Skeletal muscle tissue (tissue), 4 donors: Measurements from ENCODE around the gene CTNND1. TPM values are rescaled to one million over a fixed set of nuclear protein-coding genes. Genes with fewer than 3 reads are reported as not detected.
"Not testable (repeated sequence)": the region's sequence is repeated elsewhere in the genome, so short reads cannot be mapped to it uniquely, and the experiment has no call there.

Source experiments
- H3K27ac ChIP-seq: one replicate; pipeline ENCODE4 v1.7.0; 2013; ENCODE audit warnings: mild to moderate bottlenecking, low read depth, low read length, inconsistent platforms
- H3K27me3 ChIP-seq, 3 donors: one replicate each; pipeline ENCODE4 v1.7.0; 2013; ENCODE audit warnings: low read length in 3 of 3; ENCODE audit not compliant: control insufficient read depth in 3 of 3, insufficient read depth in 3 of 3
- H3K36me3 ChIP-seq, 3 donors: one replicate each; pipeline ENCODE4 v1.7.0; 2013; ENCODE audit warnings: low read length in 3 of 3; ENCODE audit not compliant: control insufficient read depth in 3 of 3, insufficient read depth in 3 of 3
- H3K4me1 ChIP-seq, 3 donors: one replicate each; pipeline ENCODE4 v1.7.0; 2013; ENCODE audit warnings: low read length in 3 of 3, mild to moderate bottlenecking in 3 of 3; ENCODE audit not compliant: control insufficient read depth in 3 of 3, insufficient read depth in 3 of 3
- H3K4me3 ChIP-seq, 3 donors: one replicate each; pipeline ENCODE4 v1.7.0; 2013; ENCODE audit warnings: low read length in 3 of 3
- H3K9ac ChIP-seq, 3 donors: one replicate each; pipeline ENCODE4 v1.7.0; 2013; ENCODE audit warnings: low read length in 3 of 3, mild to moderate bottlenecking in 3 of 3, moderate library complexity in 2 of 3, low read depth in 1 of 3
- H3K9me3 ChIP-seq, 3 donors: one replicate each; pipeline ENCODE4 v1.7.0; 2013; ENCODE audit warnings: low read length in 3 of 3; ENCODE audit not compliant: control insufficient read depth in 3 of 3
- total RNA-seq: library from RNA; depleted of rRNA; stranded (reverse); fragments of >200 nt; gene quantifications from one replicate; pipeline ENCODE4 v1.2.3, GENCODE V29; 2014
- donor health status: Osteomylitis.

Gene CTNND1, protein sequence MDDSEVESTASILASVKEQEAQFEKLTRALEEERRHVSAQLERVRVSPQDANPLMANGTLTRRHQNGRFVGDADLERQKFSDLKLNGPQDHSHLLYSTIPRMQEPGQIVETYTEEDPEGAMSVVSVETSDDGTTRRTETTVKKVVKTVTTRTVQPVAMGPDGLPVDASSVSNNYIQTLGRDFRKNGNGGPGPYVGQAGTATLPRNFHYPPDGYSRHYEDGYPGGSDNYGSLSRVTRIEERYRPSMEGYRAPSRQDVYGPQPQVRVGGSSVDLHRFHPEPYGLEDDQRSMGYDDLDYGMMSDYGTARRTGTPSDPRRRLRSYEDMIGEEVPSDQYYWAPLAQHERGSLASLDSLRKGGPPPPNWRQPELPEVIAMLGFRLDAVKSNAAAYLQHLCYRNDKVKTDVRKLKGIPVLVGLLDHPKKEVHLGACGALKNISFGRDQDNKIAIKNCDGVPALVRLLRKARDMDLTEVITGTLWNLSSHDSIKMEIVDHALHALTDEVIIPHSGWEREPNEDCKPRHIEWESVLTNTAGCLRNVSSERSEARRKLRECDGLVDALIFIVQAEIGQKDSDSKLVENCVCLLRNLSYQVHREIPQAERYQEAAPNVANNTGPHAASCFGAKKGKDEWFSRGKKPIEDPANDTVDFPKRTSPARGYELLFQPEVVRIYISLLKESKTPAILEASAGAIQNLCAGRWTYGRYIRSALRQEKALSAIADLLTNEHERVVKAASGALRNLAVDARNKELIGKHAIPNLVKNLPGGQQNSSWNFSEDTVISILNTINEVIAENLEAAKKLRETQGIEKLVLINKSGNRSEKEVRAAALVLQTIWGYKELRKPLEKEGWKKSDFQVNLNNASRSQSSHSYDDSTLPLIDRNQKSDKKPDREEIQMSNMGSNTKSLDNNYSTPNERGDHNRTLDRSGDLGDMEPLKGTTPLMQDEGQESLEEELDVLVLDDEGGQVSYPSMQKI
- 121 TPM for total RNA-seq

DNA sequence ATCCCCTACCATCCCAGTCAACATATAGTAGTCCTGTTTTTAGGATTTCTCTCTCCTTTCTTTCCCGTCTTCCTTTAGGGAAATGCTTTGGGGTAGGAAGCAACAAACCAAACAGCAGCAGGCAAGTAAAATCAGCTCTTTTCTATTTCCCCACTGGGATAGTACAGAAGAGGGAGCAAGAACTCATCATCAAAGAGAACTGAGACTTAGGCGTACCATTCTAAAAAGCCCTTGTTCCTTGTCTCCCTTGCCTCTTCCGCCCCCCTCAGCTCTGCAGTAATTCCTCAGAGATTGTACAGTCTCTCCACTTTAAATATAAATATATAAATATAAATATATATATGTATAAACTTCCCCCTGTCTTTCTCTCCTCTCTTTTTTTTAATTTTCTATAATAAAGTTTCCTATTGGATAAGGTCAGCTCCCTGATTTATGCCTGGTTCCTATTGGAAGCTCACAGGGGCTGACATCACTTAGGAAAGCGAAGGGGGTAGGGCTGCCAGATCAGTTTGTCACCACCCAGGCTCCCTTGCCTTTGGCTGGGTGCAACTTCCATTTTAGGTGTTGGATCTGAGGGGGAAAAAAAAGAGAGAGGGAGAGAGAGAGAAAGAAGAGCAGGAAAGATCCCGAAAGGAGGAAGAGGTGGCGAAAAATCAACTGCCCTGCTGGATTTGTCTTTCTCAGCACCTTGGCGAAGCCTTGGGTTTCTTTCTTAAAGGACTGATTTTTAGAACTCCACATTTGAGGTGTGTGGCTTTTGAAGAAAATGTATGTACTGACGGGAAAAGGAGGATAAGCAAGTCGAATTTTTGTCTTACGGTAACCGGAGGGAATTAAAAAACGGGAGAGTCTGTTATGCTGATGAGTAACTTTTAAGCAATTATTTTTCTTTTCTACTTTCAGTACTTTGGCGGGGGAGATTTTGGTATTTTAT, at the start of gene CTNND1:
Gene CTNND1, plus strand, starts transcription at position 502 of the 934 bp plus-strand sequence. CDS start 29,677 bp downstream, outside the sequence.
- peak within 1 kb of the TSS; percentile 94 for H3K27ac ChIP-seq
- peak within 1 kb of the TSS; percentile 86 to 97 (median 89) for H3K9ac ChIP-seq
- peaks cover 11 to 25% (median 19%) of the 10 kb centered on the region in 3 donors for H3K4me1 ChIP-seq
- H3K27me3 ChIP-seq: no peaks in the 10 kb centered on the region
- peak within 1 kb of the TSS; percentile 77 to 83 (median 78) for H3K4me3 ChIP-seq
- H3K36me3 ChIP-seq: no peaks in the 10 kb centered on the region
- no peaks in the 10 kb centered on the region for H3K9me3 ChIP-seq

DNA sequence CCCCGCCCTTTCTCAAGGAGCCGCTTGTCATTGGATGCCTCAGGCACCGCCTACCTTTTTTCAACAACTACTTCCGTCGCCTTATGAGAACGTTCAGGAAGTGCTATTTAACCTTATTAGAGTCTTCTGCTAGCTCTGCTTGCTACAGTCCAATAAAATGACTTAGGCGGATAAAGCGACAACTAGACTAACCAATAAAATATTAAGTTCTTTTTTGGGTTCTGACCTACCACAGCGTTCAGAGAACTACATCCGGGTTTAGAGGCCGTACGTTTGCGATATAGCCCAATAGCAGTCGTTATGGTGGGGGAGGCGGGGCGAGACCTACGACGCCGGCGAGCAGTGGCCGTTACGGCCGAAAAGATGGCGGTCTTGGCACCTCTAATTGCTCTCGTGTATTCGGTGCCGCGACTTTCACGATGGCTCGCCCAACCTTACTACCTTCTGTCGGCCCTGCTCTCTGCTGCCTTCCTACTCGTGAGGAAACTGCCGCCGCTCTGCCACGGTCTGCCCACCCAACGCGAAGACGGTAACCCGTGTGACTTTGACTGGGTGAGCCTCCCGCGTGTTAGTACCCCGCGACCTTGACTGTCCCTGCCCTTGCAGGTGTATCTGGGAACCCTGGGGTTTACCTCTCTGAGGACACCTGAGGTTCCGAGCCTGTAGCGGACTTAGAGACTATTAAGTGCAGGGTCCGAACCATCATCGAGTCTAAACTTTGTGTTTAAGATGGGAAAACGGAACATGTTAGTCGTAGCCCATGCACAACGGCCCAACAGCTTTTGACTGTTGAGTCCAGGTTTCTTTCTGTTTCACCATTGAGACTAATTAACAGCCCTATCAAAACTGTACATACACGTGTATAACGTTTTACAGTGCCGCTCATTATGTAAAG, 49.1 kb upstream of the CTNND1 start, which contains the start of gene TMX2:
Gene TMX2, plus strand, starts transcription at position 338 of the 895 bp plus-strand sequence. Its CDS starts 26 bp downstream, at position 364.
- Histone ChIP-seq H3K4me1 (peaks cover 25 to 34% (median 26%) of the 10 kb centered on the region in 3 donors), H3K27ac (peak within 1 kb of the TSS; percentile 84), H3K36me3 (no peaks in the 10 kb centered on the region)

GRCh38 chr11:57713835-57714234, 47.8 kb upstream of the CTNND1 start:
- Histone ChIP-seq H3K9ac (peak overlapping the region; percentile 82 to 99 (median 94)), H3K4me1 (peaks cover 25 to 32% (median 26%) of the 10 kb centered on the region in 3 donors), H3K27ac (no peak overlapping the region)

More for the DNA sequence above, 49.1 kb upstream of the CTNND1 start, which contains the start of gene TMX2:
- Histone ChIP-seq H3K27me3 (no peaks in the 10 kb centered on the region), H3K9ac (peak within 1 kb of the TSS; percentile 85 to 99 (median 94)), H3K4me3 (peak within 1 kb of the TSS; percentile 97 to 100 (median 98)), H3K9me3 (no peaks in the 10 kb centered on the region)

GRCh38 chr11:57716726-57717125, 44.9 kb upstream of the CTNND1 start:
- H3K9ac ChIP-seq, H3K36me3 ChIP-seq, H3K27me3 ChIP-seq, H3K9me3 ChIP-seq, H3K4me3 ChIP-seq, H3K27ac ChIP-seq: not testable (repeated sequence)
- peaks cover 14 to 18% (median 16%) of the 10 kb centered on the region in 3 donors for H3K4me1 ChIP-seq

More at GRCh38 chr11:57713835-57714234, 47.8 kb upstream of the CTNND1 start:
- H3K36me3 ChIP-seq: peaks cover 0 to 2% (median 0%) of the 10 kb centered on the region in 3 donors
- H3K27me3 ChIP-seq: no peaks in the 10 kb centered on the region
- peak overlapping the region; percentile 97 to 100 (median 98) for H3K4me3 ChIP-seq
- H3K9me3 ChIP-seq: no peaks in the 10 kb centered on the region

GRCh38 chr11:57727185-57727584, 34.4 kb upstream of the CTNND1 start:
- H3K36me3 ChIP-seq: no peaks in the 10 kb centered on the region
- no peak overlapping the region for H3K27ac ChIP-seq
- H3K4me3 ChIP-seq: no peak overlapping the region
- H3K27me3 ChIP-seq: no peaks in the 10 kb centered on the region
- no peaks in the 10 kb centered on the region for H3K9me3 ChIP-seq
- H3K4me1 ChIP-seq: no peaks in the 10 kb centered on the region
- no peak overlapping the region for H3K9ac ChIP-seq

- no peak overlapping the region for H3K27ac ChIP-seq
- H3K36me3 ChIP-seq: no peaks in the 10 kb centered on the region
- no peaks in the 10 kb centered on the region for H3K9me3 ChIP-seq
- H3K9ac ChIP-seq: no peak overlapping the region
- H3K4me1 ChIP-seq: no peaks in the 10 kb centered on the region
- no peak overlapping the region for H3K4me3 ChIP-seq
- H3K27me3 ChIP-seq: no peaks in the 10 kb centered on the region
Measured at GRCh38 chr11:57728829-57729228, 32.8 kb upstream of the CTNND1 start.

DNA sequence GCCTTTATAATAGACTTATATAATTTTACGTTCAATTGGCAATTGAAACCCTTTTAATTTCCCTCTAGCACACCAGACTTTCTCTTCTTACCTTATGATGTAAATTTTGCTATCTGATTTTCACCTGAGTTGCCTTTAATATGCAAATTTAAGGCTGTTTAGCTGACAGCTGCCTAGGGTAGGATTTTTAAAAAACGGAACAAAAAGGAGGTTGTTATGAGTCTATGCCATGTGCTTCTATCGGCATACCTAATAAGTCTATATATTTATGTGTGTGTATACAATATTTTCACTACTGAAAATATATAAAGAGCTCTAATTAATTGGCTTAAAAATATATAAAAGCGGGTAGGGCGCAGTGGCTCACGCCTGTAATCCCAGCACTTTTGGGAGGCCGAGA, 32.1 kb upstream of the CTNND1 start:
- Histone ChIP-seq H3K27ac (no peak overlapping the region), H3K4me1 (no peaks in the 10 kb centered on the region), H3K4me3 (no peak overlapping the region), H3K36me3 (no peaks in the 10 kb centered on the region), H3K9ac (no peak overlapping the region), H3K9me3 (no peaks in the 10 kb centered on the region), H3K27me3 (no peaks in the 10 kb centered on the region)

DNA sequence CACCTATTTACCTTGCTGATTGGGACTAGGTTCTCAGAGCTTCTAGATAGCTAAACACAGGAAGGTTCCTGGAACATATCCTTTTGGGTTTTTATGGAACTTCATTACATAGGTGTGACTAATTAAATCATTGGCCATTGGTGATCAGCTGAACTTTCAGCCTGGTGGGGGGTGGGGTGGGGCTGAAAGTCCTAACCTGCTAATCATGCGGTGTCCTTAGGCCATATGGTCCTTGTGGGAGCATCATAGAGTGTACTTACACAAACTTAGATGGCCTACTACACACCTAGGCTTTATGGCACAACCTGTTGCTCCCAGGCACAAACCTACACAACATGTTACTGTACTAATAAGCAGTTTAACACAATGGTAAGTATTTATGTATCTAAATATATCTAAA, 28.9 kb upstream of the CTNND1 start:
- Histone ChIP-seq H3K36me3 (peaks cover 0 to 2% (median 0%) of the 10 kb centered on the region in 3 donors), H3K27me3 (no peaks in the 10 kb centered on the region), H3K9ac (no peak overlapping the region), H3K4me3 (no peak overlapping the region), H3K27ac (no peak overlapping the region), H3K9me3 (no peaks in the 10 kb centered on the region), H3K4me1 (no peaks in the 10 kb centered on the region)
